H1 (cell line): ENCODE data around the gene ADGRL3. TPM values are rescaled to one million over a fixed set of nuclear protein-coding genes. Genes with fewer than 3 reads are reported as not detected.

Experiments
- CTCF ChIA-PET: fragments of 300-600 bp; sonication (Branson Sonifier 250); formaldehyde crosslinking; loops from one replicate; lab custom pipeline; 2021; ENCODE audit not compliant: partially characterized antibody; lab: Charles Lee
- POLR2A ChIA-PET: fragments of 300-600 bp; sonication (Branson Sonifier 250); formaldehyde crosslinking; loops from one replicate; lab custom pipeline; 2021; ENCODE audit warnings: inconsistent platforms; ENCODE audit not compliant: partially characterized antibody; lab: Charles Lee
- DNase-seq, 2 experiments: peaks; one replicate each; pipeline versions ENCODE4 v3.0.0 to v3.0.0-alpha.2; 2010 to 2022; ENCODE audit warnings: low spot score in 2 of 2, low read depth in 1 of 2, mixed read lengths in 1 of 2
- FAIRE-seq: peaks from 2 replicates; lab custom pipeline; 2011; peaks lifted over from hg19 to GRCh38; lab: Jason Lieb, UNC
- H2AFZ ChIP-seq: 2 replicates; pipeline ENCODE4 v1.8.1; 2012; ENCODE audit warnings: low read length, inconsistent platforms
- H2AK5ac ChIP-seq: 2 replicates; pipeline ENCODE4 v1.6.1; 2013; ENCODE audit warnings: low read depth, low read length
- H2BK120ac ChIP-seq: replicated peaks from 2 replicates; pipeline ENCODE3; 2013; ENCODE audit warnings: low read depth, low read length, inconsistent platforms
- H2BK12ac ChIP-seq: 2 replicates; pipeline ENCODE4 v1.6.1; 2013; ENCODE audit warnings: low read depth, low read length
- H2BK15ac ChIP-seq: 2 replicates; pipeline ENCODE4 v1.6.1; 2013; ENCODE audit warnings: low read length
- H2BK20ac ChIP-seq: 2 replicates; pipeline ENCODE4 v1.6.1; 2013; ENCODE audit warnings: low read length
- H2BK5ac ChIP-seq: 2 replicates; pipeline ENCODE4 v1.6.1; 2013; ENCODE audit warnings: low read depth, low read length
- H3K14ac ChIP-seq: 2 replicates; pipeline ENCODE4 v1.6.1; 2013; ENCODE audit warnings: inconsistent platforms; ENCODE audit not compliant: insufficient read length
- H3K18ac ChIP-seq: 2 replicates; pipeline ENCODE4 v1.6.1; 2013; ENCODE audit warnings: low read length; ENCODE audit errors: extremely low read depth
- H3K23ac ChIP-seq: 2 replicates; pipeline ENCODE4 v1.6.1; 2013; ENCODE audit warnings: inconsistent platforms; ENCODE audit not compliant: insufficient read length
- H3K23me2 ChIP-seq: 2 replicates; pipeline ENCODE4 v1.6.1; 2013; ENCODE audit warnings: low read depth, low read length
- H3K27ac ChIP-seq: 2 replicates; pipeline ENCODE4 v1.6.1; 2011; ENCODE audit warnings: low read depth, low read length, inconsistent platforms
- H3K27me3 ChIP-seq, 4 experiments: replicated peaks in 1 of 4; 1 replicate in 1 of 4; 2 replicates in 3 of 4; pipeline versions ENCODE4 v1.6.1 to v1.8.1; 2011 to 2013; ENCODE audit warnings: low read length in 3 of 4, mild to moderate bottlenecking in 3 of 4, inconsistent platforms in 2 of 4, mixed read lengths in 2 of 4, moderate library complexity in 1 of 4; ENCODE audit not compliant: control insufficient read depth in 3 of 4, insufficient read depth in 3 of 4; ENCODE audit errors: extremely low read depth in 1 of 4
- H3K36me3 ChIP-seq, 4 experiments: 2 replicates each; pipeline versions ENCODE4 v1.6.1 to v1.8.1; 2011 to 2013; ENCODE audit warnings: mild to moderate bottlenecking in 4 of 4, low read length in 3 of 4, moderate library complexity in 2 of 4, control low read depth in 1 of 4, inconsistent platforms in 1 of 4; ENCODE audit not compliant: insufficient read depth in 4 of 4, control insufficient read depth in 2 of 4
- H3K4ac ChIP-seq: replicated peaks from 2 replicates; pipeline ENCODE3; 2013; ENCODE audit warnings: low read length, low read depth, mixed read lengths, inconsistent platforms; ENCODE audit not compliant: insufficient read length
- H3K4me1 ChIP-seq, 4 experiments: replicated peaks in 1 of 4; 1 replicate in 1 of 4; 2 replicates in 3 of 4; pipeline versions ENCODE4 v1.6.1 to v1.8.1; 2011 to 2013; ENCODE audit warnings: low read length in 3 of 4, inconsistent platforms in 2 of 4, mixed read lengths in 1 of 4; ENCODE audit not compliant: insufficient read depth in 4 of 4, control insufficient read depth in 3 of 4
- H3K4me2 ChIP-seq, 2 experiments: 2 replicates each; pipeline versions ENCODE4 v1.6.1 to v1.8.1; 2011 to 2013; ENCODE audit warnings: low read depth in 2 of 2, low read length in 2 of 2, control low read depth in 1 of 2, inconsistent platforms in 1 of 2, mild to moderate bottlenecking in 1 of 2; ENCODE audit not compliant: insufficient read depth in 1 of 2
- H3K4me3 ChIP-seq, 4 experiments: fragments of 200-600, 300-600 bp in 1 of 4; sonication (generic), shearing (Covaris generic), sonication (Bioruptor Twin) in 1 of 4; 2 replicates each; pipeline versions ENCODE4 v1.5.1 to v1.8.1; 2011 to 2016; ENCODE audit warnings: low read length in 4 of 4, low read depth in 3 of 4, control low read depth in 2 of 4, inconsistent platforms in 2 of 4, mild to moderate bottlenecking in 2 of 4, mixed read lengths in 1 of 4, moderate library complexity in 1 of 4; ENCODE audit not compliant: insufficient read depth in 2 of 4; ENCODE audit errors: extremely low read depth in 1 of 4
- H3K56ac ChIP-seq: replicated peaks from 2 replicates; pipeline ENCODE3; 2013; ENCODE audit warnings: low read depth, mild to moderate bottlenecking, mixed read lengths, low read length, inconsistent platforms; ENCODE audit not compliant: insufficient read length
- H3K79me1 ChIP-seq: 2 replicates; pipeline ENCODE4 v1.6.1; 2013; ENCODE audit warnings: low read depth, low read length, control low read depth
- H3K79me2 ChIP-seq, 2 experiments: 2 replicates each; pipeline versions ENCODE4 v1.6.1 to v1.8.1; 2012 to 2013; ENCODE audit warnings: low read length in 2 of 2, mild to moderate bottlenecking in 2 of 2, inconsistent platforms in 1 of 2; ENCODE audit not compliant: insufficient read depth in 2 of 2, control insufficient read depth in 1 of 2
- H3K9ac ChIP-seq, 4 experiments: replicated peaks in 1 of 4; 1 replicate in 1 of 4; 2 replicates in 3 of 4; pipeline versions ENCODE4 v1.6.1 to v1.8.1; 2011 to 2013; ENCODE audit warnings: low read depth in 3 of 4, low read length in 3 of 4, control low read depth in 2 of 4, mild to moderate bottlenecking in 2 of 4, moderate library complexity in 2 of 4, inconsistent platforms in 1 of 4; ENCODE audit errors: extremely low read depth in 1 of 4
- H3K9me3 ChIP-seq, 2 experiments: 2 replicates each; pipeline versions ENCODE4 v1.6.1 to v1.8.1; 2012 to 2013; ENCODE audit warnings: mild to moderate bottlenecking in 2 of 2, moderate library complexity in 2 of 2, control low read depth in 1 of 2, inconsistent platforms in 1 of 2, low read depth in 1 of 2, low read length in 1 of 2, mixed read lengths in 1 of 2; ENCODE audit not compliant: insufficient read depth in 2 of 2
- H4K20me1 ChIP-seq, 2 experiments: replicated peaks in 1 of 2; 2 replicates each; pipeline versions ENCODE3 to v1.8.1; 2011 to 2013; ENCODE audit warnings: inconsistent platforms in 2 of 2, low read length in 2 of 2, mild to moderate bottlenecking in 1 of 2; ENCODE audit not compliant: insufficient read depth in 2 of 2, control insufficient read depth in 1 of 2
- H4K5ac ChIP-seq: 2 replicates; pipeline ENCODE4 v1.6.1; 2013; ENCODE audit warnings: low read length, low read depth, mixed read lengths, inconsistent platforms; ENCODE audit not compliant: insufficient read length
- H4K8ac ChIP-seq: 2 replicates; pipeline ENCODE4 v1.8.0; 2013; ENCODE audit warnings: mild to moderate bottlenecking, moderate library complexity, low read length, inconsistent platforms; ENCODE audit not compliant: insufficient read depth; ENCODE audit errors: extremely low read depth
- H4K91ac ChIP-seq: replicated peaks from 2 replicates; pipeline ENCODE3; 2013; ENCODE audit warnings: low read length, mixed read lengths, inconsistent platforms; ENCODE audit not compliant: insufficient read length
- FOSL1 ChIP-seq: IDR thresholded peaks from 2 replicates; pipeline ENCODE4 v1.6.1; 2011; ENCODE audit warnings: mild to moderate bottlenecking, low read depth, low read length, moderate library complexity; ENCODE audit not compliant: insufficient read depth
- RAD21 ChIP-seq, 2 experiments: IDR thresholded peaks in 1 of 2; conservative IDR thresholded peaks in 1 of 2; 2 replicates each; pipeline ENCODE4 v1.6.1; 2011; ENCODE audit warnings: low read depth in 2 of 2, low read length in 2 of 2, improper control_type of control experiment in 1 of 2, inconsistent platforms in 1 of 2, mild to moderate bottlenecking in 1 of 2, moderate library complexity in 1 of 2
- SIX5 ChIP-seq: IDR thresholded peaks from 2 replicates; pipeline ENCODE4 v1.6.1; 2011; ENCODE audit warnings: mild to moderate bottlenecking, low read depth, low read length
- SP4 ChIP-seq: IDR thresholded peaks from 2 replicates; pipeline ENCODE4 v1.6.1; 2012; ENCODE audit warnings: low read length, inconsistent platforms
- TEAD4 ChIP-seq: IDR thresholded peaks from 2 replicates; pipeline ENCODE4 v1.6.1; 2012; ENCODE audit warnings: low read depth, low read length, inconsistent platforms, mixed read lengths
- YY1 ChIP-seq: IDR thresholded peaks from 2 replicates; pipeline ENCODE4 v1.6.1; 2011; ENCODE audit warnings: low read depth, mild to moderate bottlenecking, low read length
- ZNF274 ChIP-seq: IDR thresholded peaks from 2 replicates; pipeline ENCODE4 v1.7.0; 2012; ENCODE audit warnings: low read length, borderline replicate concordance; ENCODE audit errors: extremely low read depth
- WGBS, 2 experiments: shearing (Covaris generic) in 1 of 2; methylation state at CpG; one replicate each; pipeline versions ENCODE4 v1.1.6 to v1.1.7; 2013 to 2015; ENCODE audit warnings: low lambda C conversion rate in 2 of 2, mixed read lengths in 2 of 2, inconsistent platforms in 1 of 2, low coverage in 1 of 2, missing lambda C conversion rate in 1 of 2; ENCODE audit not compliant: insufficient replicate concordance in 2 of 2, insufficient coverage in 1 of 2, insufficient read length in 1 of 2; ENCODE audit errors: extremely low coverage in 1 of 2, missing lambda C conversion rate in 1 of 2; 5-methylcytosine and 5-hydroxymethylcytosine counted together
- polyA plus RNA-seq, 7 experiments: library from polyadenylated mRNA; depleted of rRNA in 3 of 7; stranded (reverse) in 5 of 7; unstranded in 2 of 7; fragments of >200 nt in 5 of 7; fragments of 200-250 nt in 2 of 7; gene quantifications; 1 replicate in 5 of 7; 2 replicates in 1 of 7; 4 replicates in 1 of 7; pipeline versions ENCODE4 v1.2.1 to v1.2.3, GENCODE V29; 2011 to 2013; ENCODE audit warnings: missing spikeins in 2 of 7, mixed read lengths in 2 of 7
- total RNA-seq: library from RNA; stranded (reverse); fragmentation: NEBNext Ultra II Directional; extraction: Animal tissue kit (Norgen Biotek cat#: 25700); gene quantifications from 2 replicates; pipeline ENCODE4 v1.2.1, GENCODE V29; 2021
- TF ChIP-seq, protein P1 (sequence below), 3 experiments: IDR thresholded peaks; 1 replicate in 2 of 3; 2 replicates in 1 of 3; pipeline versions ENCODE4 v1.5.1 to v1.6.1; 2011; ENCODE audit warnings: low read length in 3 of 3, mild to moderate bottlenecking in 3 of 3, inconsistent platforms in 2 of 3, low read depth in 1 of 3, moderate library complexity in 1 of 3; ENCODE audit not compliant: insufficient read depth in 1 of 3; ENCODE audit errors: control extremely low read depth in 1 of 3
- TF ChIP-seq, protein P2 (sequence below): IDR thresholded peaks from 2 replicates; pipeline ENCODE4 v1.6.1; 2012; ENCODE audit warnings: inconsistent platforms

The ADGRL3 gene
- total and polyA plus RNA-seq, 2 of the 8 experiments (the other 6 are each of a cell fraction or from before 2014, with no cell fraction given), result 6.6 to 13.0 TPM

DNA sequence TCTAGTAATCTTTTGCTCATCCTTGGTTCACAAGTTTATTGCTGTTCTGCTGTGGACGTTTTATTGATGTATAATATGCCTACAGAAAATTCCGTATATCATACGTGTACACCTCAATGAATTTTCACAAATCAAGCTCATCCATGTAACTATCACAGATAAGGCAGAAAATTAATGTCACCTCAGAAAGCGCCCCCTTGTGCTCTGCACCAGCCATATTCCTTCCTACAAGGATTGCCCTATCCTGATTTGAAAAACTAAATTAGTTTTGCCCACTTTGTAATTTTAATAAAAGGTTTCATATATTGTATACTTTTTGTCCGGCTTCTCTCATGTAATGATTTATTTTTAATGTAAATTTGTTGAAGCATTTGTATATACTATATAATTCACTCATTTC lies 390.8 kb downstream of the ADGRL3 start:
- no peak overlapping the region for H2BK120ac ChIP-seq
- CTCF ChIA-PET, result interaction anchor here (0.6 to 4.9 kb wide), 35 partner anchors 10 to 775 kb away, joined by 3 to 35 read pairs (median 4); partner anchors contain the start of gene ADGRL3
- DNase-seq, result no peak
- no peak overlapping the region for H3K9ac ChIP-seq
- no peak overlapping the region for H3K56ac ChIP-seq
- H3K9me3 ChIP-seq, result no peaks in the 10 kb centered on the region
- H4K91ac ChIP-seq, result no peak overlapping the region
- TF ChIP-seq RAD21 (IDR thresholded peaks at IDR 0.05 in 1 of 2, conservative IDR thresholded peaks at IDR 0.05 in 1 of 2; ENCODE audit: low read depth in 2 of 2, low read length in 2 of 2), result peak; percentile 61 to 62
- TF ChIP-seq TEAD4, result no peak
- TF ChIP-seq, protein P1, sequence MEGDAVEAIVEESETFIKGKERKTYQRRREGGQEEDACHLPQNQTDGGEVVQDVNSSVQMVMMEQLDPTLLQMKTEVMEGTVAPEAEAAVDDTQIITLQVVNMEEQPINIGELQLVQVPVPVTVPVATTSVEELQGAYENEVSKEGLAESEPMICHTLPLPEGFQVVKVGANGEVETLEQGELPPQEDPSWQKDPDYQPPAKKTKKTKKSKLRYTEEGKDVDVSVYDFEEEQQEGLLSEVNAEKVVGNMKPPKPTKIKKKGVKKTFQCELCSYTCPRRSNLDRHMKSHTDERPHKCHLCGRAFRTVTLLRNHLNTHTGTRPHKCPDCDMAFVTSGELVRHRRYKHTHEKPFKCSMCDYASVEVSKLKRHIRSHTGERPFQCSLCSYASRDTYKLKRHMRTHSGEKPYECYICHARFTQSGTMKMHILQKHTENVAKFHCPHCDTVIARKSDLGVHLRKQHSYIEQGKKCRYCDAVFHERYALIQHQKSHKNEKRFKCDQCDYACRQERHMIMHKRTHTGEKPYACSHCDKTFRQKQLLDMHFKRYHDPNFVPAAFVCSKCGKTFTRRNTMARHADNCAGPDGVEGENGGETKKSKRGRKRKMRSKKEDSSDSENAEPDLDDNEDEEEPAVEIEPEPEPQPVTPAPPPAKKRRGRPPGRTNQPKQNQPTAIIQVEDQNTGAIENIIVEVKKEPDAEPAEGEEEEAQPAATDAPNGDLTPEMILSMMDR (IDR thresholded peaks at IDR 0.05; ENCODE audit: control extremely low read depth in 1 of 3, insufficient read depth in 1 of 3, low read depth in 1 of 3, low read length in 3 of 3), result peak in 2 of 3 experiments; percentile 30 to 63; a peak in 2 of 4 replicates
- no peak for TF ChIP-seq SIX5
- no peak for TF ChIP-seq ZNF274
- TF ChIP-seq, protein P2, sequence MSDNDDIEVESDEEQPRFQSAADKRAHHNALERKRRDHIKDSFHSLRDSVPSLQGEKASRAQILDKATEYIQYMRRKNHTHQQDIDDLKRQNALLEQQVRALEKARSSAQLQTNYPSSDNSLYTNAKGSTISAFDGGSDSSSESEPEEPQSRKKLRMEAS, result no peak
- no peak for TF ChIP-seq FOSL1
- no peak for TF ChIP-seq YY1
- TF ChIP-seq SP4, result no peak
- no peak overlapping the region for H3K14ac ChIP-seq
- no peaks in the 10 kb centered on the region for H3K36me3 ChIP-seq
- no peaks in the 10 kb centered on the region for H3K27me3 ChIP-seq
- H2AFZ ChIP-seq, result no peak overlapping the region
- H2AK5ac ChIP-seq, result no peak overlapping the region
- no peak overlapping the region for H3K18ac ChIP-seq
- no peak overlapping the region for H2BK15ac ChIP-seq
- H3K79me2 ChIP-seq, result no peaks in the 10 kb centered on the region
- no peak overlapping the region for H3K4ac ChIP-seq
- no peak overlapping the region for H3K23ac ChIP-seq
- H3K4me3 ChIP-seq, result no peak overlapping the region
- no peaks in the 10 kb centered on the region for H3K79me1 ChIP-seq
- no peak overlapping the region for H4K5ac ChIP-seq
- no peak overlapping the region for H2BK12ac ChIP-seq
- no peak overlapping the region for H4K8ac ChIP-seq
- H4K20me1 ChIP-seq, result no peaks in the 10 kb centered on the region
- 72% methylated on average over 5 of the region's 5 CpGs; no CpG with 5 or more reads in 1 of the 2 experiments for WGBS, 2 experiments
- no peak overlapping the region for H3K27ac ChIP-seq
- H2BK20ac ChIP-seq, result no peak overlapping the region
- H3K23me2 ChIP-seq, result no peaks in the 10 kb centered on the region
- H3K4me1 ChIP-seq, result no peaks in the 10 kb centered on the region
- no peak overlapping the region for H3K4me2 ChIP-seq
- H2BK5ac ChIP-seq, result no peak overlapping the region
- POLR2A ChIA-PET, result no interaction called here
- FAIRE-seq, result peak; percentile 74
